Skin epidermis (tissue), 12 donors: ENCODE data around the gene CAPN12.
"Not testable (repeated sequence)": the region's sequence is repeated elsewhere in the genome, so short reads cannot be mapped to it uniquely, and the experiment has no call there.

Source experiments
- H3K27ac ChIP-seq, 21 experiments: fragments of 200-600 bp; sonication (generic) in 11 of 21; one replicate each; pipeline ENCODE4 v1.5.0; 2020; ENCODE audit warnings: mild to moderate bottlenecking in 3 of 21, inconsistent platforms in 2 of 21, moderate library complexity in 2 of 21
- H3K4me3 ChIP-seq, 7 experiments: fragments of 200-600 bp; sonication (generic) in 2 of 7; one replicate each; pipeline ENCODE4 v1.5.0; 2020; ENCODE audit warnings: inconsistent platforms in 2 of 7, mild to moderate bottlenecking in 2 of 7, moderate library complexity in 1 of 7

The CAPN12 gene, protein sequence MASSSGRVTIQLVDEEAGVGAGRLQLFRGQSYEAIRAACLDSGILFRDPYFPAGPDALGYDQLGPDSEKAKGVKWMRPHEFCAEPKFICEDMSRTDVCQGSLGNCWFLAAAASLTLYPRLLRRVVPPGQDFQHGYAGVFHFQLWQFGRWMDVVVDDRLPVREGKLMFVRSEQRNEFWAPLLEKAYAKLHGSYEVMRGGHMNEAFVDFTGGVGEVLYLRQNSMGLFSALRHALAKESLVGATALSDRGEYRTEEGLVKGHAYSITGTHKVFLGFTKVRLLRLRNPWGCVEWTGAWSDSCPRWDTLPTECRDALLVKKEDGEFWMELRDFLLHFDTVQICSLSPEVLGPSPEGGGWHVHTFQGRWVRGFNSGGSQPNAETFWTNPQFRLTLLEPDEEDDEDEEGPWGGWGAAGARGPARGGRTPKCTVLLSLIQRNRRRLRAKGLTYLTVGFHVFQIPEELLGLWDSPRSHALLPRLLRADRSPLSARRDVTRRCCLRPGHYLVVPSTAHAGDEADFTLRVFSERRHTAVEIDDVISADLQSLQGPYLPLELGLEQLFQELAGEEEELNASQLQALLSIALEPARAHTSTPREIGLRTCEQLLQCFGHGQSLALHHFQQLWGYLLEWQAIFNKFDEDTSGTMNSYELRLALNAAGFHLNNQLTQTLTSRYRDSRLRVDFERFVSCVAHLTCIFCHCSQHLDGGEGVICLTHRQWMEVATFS

DNA sequence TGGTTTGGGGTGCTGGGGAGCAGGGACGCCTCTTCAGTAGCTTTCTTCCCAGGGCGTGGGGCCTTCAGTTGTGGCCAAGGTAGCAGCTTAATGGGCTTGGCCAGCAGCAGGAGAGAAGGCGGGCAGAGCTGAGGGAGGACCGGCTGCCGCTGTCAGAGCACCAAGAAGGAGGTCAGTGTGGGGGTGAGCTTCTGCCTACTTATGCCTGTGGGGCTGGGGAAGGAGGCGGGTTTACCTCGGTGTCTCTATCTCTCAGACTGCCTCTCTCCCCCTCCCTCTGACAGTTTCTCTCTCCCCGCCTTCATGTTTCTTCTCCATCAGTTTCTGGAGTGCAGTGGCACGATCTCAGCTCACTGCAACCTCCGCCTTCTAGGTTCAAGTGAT is at the start of gene CAPN12:
TSS of gene CAPN12 (minus strand) at position 177 of the 384 bp plus-strand sequence. CDS start 309 bp downstream, outside the sequence.
- H3K27ac ChIP-seq: no peak within 1 kb of the TSS
- no peak within 1 kb of the TSS for H3K4me3 ChIP-seq

DNA sequence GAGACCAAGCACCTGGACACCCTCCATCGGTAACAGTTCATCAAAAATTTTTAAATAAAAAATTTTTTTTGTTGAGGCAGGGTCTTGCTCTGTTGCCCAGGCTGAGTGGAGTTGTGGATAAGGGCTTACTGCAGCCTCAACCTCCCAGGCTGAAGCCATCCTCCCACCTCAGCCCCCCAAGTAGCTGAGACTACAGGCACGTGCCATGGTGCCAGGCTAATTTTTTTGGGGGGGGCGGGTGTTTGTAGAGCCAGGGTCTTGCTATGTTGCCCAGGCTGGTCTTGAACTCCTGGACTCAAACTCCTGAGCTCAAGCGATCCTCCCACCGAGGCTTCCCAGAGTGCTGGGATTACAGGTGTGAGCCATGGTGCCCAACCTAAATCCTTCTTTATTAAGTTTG is 49.4 kb upstream of the CAPN12 start:
- Histone ChIP-seq H3K27ac (peak overlapping the region in 8 of 21 experiments; percentile 3 to 90 (median 64)), H3K4me3 (no peak overlapping the region)

DNA sequence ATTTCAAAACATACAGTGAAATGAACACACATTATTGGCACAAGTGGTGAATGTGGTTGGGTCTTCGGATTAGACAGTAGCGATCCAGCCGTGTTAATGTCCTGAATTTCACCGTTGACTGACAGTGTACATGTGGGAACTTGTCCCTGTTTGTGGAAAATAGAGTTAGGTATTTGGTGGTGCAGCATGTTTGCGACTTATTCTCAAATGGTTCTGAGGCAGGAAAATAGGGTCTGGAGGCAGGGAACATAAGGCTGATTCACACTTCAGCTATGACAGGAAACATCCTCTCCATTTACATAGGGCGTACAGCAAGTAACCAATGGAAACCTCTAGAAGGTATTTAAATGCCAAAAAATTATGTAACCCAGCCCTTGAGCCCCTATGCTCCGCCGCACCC is 48.9 kb upstream of the CAPN12 start:
- peak overlapping the region in 16 of 21 experiments; percentile 56 to 90 (median 84) for H3K27ac ChIP-seq
- H3K4me3 ChIP-seq: no peak overlapping the region

DNA sequence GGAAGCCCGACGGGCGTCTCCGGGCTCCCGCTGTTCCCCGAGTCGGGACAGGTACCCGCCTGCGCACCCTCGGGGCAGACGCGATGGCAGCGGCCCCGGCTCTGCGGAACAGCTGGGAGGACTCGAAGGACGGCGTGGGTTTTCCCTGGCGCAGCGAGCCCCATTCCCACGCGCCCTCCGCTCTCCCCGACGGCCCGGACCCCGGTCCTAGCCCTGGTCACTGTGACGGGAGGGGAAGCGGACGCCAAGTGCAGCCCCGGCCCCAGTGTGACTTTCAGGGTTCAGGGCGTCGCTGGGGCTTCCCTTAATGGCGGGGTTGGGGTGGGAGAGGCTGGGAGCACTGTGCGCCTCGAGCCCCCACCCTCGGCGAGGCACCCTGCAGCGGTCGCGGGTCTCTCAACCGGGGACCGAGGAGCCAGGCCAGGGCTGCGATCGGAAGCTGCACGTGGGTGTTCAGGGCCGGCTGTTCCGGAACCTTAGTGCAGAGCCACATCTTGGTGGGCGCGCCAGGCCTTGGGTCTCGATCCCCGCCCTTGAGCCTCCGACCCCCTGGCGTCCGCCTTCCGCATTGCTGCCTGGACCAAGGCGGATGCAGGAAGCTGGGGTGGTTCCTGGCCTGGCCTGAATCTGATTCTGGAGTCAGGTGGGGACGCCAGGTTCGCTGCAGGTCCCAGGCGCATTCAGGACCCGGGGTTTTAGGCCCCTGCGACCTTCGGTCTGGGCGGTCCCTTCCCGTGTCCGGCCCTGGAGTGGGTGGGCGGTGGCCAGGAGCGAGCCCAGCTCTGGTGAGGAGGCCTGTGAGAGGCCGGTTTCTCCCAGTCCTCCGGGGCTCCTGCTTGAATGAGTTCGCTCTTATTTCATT is 48.2 kb upstream of the CAPN12 start:
- Histone ChIP-seq H3K27ac (peak overlapping the region; percentile 13 to 90 (median 82)), H3K4me3 (peak overlapping the region; percentile 17 to 34 (median 26))

DNA sequence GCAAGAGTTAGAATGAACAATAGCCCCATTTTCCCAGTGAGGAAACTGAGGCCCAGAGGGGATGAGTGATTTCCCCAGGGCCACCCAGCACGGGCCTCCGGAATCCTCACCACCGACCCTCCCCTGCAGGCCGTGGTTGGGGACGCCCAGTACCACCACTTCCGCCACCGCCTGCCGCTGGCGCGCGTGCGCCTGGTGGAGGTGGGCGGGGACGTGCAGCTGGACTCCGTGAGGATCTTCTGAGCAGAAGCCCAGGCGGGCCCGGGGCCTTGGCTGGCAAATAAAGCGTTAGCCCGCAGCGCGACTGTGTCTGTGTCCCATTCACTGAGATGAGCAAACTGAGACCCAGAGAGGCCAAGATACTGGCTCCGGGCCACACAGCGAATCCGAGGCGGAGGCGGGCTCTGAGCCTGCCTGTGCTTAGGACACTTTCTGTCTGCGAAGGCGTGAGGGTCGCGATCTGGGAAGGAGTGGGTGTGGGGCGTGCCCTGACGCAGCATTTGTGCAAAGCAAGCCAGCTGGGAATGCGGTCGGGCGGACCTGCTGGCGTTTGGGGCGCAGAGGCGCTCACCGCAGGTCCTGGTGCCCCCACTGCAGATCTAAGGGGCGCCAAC is 47.3 kb upstream of the CAPN12 start:
- Histone ChIP-seq H3K4me3 (peak overlapping the region in 3 of 7 experiments; percentile 10 to 25 (median 22)), H3K27ac (peak overlapping the region in 3 of 21 experiments; percentile 62 to 75 (median 71))

DNA sequence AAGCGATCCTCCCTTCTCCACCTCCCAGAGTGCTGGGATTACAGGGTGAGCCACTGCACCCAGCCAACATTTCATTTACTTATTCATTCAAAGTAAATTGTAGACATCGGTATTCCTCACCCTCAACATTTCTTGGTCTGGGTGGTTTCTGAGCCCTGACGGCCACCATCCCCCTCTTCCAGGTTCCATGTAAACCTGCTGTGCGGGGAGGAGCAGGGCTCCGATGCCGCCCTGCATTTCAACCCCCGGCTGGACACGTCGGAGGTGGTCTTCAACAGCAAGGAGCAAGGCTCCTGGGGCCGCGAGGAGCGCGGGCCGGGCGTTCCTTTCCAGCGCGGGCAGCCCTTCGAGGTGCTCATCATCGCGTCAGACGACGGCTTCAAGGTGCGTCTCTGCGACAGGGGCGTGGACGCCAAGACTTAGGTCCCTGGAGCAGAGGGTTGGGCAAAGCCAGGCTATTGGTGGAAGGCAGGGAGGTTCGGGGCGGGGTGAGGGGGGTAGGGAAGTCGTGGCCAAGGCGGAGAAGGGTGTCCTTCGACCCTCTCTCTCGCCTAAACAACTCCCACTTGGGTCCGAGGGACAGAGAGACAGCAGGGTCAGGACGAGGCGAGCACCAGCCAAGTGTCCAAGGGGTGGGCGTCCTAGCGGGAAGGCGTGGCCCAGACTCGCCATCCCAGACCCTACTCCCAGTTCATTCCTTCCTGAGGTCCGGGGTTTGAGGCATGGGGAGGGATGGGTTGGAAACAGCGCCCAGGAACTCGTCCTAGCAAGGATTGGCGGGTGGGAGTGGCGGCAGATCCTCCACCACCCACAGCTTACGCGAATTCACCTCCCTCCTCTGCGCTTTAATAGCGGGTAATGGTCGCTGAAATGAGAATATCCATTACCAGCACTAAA is 46.5 kb upstream of the CAPN12 start:
- peak overlapping the region in 17 of 21 experiments; percentile 31 to 82 (median 67) for H3K27ac ChIP-seq
- peak overlapping the region in 4 of 7 experiments; percentile 15 to 34 (median 22) for H3K4me3 ChIP-seq

DNA sequence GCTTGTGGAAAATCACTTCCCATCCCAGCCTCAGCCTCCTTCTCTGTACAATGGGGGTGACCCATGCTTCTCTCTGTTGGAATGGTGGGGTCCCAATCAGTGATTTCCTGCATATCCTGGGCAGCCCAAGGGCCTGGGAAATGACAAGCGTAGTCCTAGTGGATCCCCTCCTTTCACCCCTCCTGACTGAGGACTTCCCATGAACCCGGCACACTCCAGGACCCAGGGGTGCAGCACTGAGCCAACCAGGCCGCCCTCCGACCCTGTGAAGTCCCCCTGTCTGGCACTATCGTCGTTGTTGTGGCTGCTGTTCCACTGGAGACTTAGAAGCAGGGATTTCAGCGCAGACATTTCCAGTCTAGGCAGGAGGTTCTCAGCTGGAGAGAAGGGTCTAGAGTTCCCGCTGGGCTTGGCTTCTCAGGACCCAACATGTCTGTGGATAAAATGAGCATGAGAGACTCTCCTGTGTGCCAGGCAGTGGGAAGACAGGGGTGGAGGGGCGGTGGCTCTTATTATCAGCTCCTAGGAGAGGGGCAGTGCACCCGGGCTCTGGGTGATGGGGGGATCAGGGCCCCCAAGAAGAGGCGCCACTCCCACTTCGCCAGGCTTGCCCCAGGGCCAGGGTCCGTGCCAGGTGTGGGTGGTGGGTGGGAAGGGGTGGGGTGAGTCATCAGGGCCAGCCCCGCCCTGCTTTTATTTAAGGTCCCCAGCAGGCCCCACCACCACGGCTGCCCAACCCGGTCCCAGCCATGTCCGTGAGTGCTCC is 44.4 kb upstream of the CAPN12 start, which contains the start of gene LGALS7B:
TSS of gene LGALS7B (plus strand) at position 723 of the 766 bp plus-strand sequence. CDS start at position 750, 27 bp downstream.
- H3K4me3 ChIP-seq: peak within 1 kb of the TSS in 5 of 7 experiments; percentile 15 to 34 (median 18)
- peak within 1 kb of the TSS in 19 of 21 experiments; percentile 31 to 95 (median 80) for H3K27ac ChIP-seq

DNA sequence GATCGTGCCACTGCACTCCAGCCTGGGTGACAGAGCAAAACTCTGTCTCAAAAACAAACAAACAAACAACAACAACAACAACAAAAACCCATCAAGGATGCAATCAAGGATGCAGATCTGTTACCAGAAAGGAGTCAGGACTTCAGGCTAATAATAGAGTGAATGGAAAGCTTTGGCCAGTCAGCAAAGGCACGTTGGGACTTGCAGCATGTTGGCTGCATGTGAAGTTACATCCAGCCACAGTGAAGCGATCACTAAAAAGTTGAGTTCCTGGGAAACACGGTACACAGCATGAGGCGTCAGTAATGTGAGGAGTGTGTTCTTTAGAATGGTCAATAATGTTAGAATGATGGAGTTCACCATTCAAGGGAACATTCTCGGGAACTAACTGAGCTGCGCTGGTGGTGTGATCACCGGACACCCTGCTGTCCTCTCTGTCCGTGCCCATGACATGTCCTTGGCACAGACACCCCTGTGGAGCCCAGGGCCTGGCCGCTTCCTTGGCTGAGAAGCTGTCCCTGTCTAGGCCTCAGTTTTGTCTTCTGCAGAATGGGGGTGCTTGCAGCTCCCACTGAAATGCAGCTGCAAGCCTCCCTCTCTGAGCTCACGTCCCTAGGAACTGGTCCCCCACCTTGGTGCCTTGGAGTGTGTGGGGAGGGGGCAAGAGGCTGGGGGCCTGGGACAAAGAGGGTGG is 42.4 kb upstream of the CAPN12 start:
- H3K27ac ChIP-seq: peak overlapping the region in 12 of 21 experiments; percentile 0 to 80 (median 48)
- no peak overlapping the region for H3K4me3 ChIP-seq

DNA sequence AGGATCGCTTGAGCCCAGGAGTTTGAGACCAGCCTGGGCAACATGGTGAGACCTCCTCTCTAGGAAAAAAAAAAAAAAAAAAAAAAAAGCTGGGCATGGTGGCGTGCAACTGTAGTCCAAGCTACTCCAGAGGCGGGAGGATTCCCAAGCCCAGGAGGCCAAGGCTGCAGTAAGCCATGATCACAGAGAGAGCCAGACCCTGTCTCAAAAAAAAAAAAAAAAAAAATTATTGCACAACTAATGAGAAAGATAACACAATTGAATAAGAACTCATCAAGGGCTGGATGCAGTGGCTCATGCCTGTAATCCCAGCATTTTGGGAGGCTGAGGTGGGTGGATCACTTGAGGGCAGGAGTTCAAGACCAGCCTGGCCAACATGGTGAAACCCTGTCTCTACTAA is 41.8 kb upstream of the CAPN12 start:
- H3K27ac ChIP-seq: peak overlapping the region in 1 of 21 experiments; percentile 9

DNA sequence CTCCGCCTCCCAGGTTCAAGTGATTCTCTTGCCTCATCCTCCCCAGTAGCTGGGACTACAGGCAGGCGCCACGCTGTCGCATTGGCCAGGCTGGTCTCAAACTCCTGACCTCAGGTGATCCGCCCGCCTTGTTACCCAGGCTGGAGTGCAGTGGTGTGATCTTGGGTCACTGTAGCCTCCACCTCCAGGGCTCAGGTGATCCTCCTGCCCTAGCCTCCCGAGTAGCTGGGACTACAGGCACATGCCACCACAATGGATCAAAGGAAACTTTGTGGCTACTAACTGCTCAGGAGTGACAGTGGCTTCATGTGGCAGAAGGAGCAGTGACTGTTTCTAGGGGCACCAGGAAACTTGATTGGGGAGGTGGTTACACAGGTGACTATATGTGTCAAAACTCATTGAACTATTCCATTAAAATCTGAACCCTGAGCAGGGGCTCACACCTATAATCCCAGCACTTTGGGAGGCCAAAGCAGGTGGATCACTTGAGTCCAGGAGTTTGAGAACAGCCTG is 41.0 kb upstream of the CAPN12 start:
- Histone ChIP-seq H3K4me3 (no peak overlapping the region), H3K27ac (no peak overlapping the region)

More for the DNA sequence above, 41.8 kb upstream of the CAPN12 start:
- H3K4me3 ChIP-seq: not testable (repeated sequence)

DNA sequence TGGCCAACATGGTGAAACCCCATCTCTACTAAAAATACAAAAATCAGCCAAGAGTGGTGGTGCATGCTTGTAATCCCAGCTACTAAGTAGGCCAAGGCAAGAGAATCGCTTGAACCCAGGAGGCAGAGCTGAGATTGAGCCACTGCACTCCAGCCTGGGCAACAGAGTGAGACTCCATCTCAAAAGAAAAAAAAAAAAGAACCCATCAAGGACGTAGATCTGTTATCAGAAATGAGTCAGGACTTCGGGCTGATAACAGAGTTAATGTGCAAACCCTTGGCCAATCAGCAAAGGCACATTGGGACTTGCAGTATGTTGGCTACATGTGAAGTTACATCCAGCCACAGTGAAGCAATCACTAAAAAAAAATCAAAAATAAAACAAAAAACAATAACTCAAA is 40.0 kb upstream of the CAPN12 start:
- no peak overlapping the region for H3K27ac ChIP-seq
- H3K4me3 ChIP-seq: no peak overlapping the region

DNA sequence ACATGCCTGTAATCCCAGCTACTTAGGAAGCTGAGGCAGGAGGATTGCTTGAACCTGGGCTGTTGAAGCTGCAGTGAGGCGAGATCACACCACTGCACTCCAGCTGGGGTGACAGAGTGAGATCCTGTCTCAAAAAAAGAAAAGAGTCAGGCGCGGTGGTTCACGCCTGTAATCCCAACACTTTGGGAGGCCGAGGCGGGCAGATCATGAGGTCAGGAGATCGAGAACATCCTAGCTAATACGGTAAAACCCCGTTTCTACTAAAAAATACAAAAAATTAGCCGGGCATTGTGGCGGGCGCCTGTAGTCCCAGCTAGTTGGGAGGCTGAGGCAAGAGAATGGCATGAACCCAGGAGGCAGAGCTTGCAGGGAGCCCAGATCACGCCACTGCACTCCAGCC is 37.9 kb upstream of the CAPN12 start:
- not testable (repeated sequence) for H3K27ac ChIP-seq, H3K4me3 ChIP-seq

DNA sequence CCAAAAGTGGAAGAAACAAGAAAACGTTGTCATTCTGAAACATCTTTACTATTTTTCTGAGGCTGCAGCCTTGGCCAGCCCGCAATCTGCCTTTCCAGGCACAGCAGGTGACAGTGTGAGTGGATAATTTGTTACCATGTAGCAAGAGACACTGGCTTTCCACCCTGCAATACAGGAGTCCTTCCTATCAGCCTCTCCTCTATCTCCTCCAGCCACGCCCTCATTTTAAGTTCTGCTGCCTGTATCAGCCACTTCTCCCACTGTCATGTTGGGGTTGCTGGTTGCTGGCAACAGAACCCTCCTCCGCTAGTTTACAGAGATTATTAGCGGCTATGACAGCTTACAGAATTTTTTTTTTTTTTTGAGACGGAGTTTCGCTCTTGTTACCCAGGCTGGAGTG is 36.8 kb upstream of the CAPN12 start:
- Histone ChIP-seq H3K4me3 (no peak overlapping the region), H3K27ac (no peak overlapping the region)

DNA sequence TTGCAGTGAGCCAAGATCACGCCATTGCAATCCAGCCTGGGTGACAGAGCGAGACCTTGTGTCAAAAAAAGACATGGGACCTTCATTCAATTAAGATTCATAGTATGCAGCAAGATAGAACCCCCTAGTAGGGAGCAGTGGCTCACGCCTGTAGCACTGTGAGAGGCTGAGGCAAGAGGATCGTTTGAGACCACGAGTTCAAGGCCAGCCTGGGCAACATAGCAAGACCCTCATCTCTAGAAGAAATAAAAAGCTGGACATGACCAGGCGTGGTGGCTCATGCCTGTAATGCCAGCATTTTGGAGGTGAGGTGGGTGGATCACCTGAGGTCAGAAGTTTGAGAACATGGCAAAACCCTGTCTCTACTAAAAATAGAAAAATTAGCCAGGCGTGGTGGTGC is 36.2 kb upstream of the CAPN12 start:
- Histone ChIP-seq H3K4me3 (no peak overlapping the region), H3K27ac (no peak overlapping the region)

DNA sequence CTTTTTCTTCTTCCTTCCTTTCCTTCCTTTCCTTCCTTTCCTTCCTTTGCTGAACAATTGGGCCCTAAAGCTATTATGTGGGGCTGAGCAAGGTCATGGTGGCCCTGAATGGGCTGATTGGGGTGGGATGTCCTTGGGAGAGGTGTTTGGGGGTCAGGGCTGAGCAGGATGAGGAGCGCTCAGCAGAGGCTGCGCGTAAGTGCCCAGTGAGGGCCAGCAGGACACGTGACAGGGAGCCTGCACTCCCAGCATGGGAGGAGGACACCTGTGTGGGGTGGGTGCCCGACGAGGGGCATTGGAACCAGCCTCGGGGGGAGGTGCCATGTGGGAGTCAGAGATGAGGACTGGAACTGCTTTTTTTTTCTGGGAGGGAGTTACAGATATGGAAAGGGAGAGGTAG is 34.5 kb upstream of the CAPN12 start:
- H3K4me3 ChIP-seq: no peak overlapping the region
- H3K27ac ChIP-seq: no peak overlapping the region

DNA sequence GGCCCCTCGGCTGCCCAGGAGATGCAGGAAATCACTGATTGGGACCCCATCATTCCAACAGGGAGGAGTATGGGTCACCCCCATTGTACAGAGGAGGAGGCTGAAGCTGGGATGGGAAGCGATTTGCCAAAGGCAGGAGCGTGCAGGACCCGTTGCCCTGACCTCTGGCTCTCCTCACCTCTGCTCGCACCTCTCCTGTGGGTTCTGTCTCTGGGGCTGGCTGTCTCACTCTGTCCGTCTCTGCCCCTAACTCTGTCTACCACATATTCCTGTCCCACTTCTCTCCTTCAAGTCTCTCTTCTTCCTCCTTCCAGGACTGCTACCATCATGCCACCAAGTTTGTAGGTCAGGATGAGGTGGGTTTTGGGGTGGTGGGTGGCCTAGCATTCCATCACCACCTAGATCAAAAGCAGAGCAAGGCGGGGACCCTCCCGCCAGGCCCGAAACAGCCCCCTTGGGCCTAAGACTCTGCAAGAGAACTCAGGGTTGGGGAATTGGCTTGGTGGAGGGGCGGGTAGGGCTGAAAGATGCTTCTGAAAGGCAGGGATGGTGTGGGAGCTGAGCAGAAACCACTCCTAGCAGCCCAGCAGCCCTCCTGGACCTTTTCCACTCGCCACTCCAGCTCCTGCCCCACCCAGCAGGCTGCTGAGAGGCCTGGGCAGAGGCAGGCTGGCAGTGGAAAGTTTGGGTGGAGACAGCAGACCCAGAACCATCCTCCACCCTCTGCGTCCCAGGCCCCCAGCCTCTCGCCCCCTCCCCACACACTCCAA is 30.1 kb upstream of the CAPN12 start:
- peak overlapping the region in 19 of 21 experiments; percentile 1 to 78 (median 59) for H3K27ac ChIP-seq
- H3K4me3 ChIP-seq: no peak overlapping the region
